Keratinocyte (primary cell): ENCODE data around the gene ITIH4.

Experiments used
- EZH2 ChIP-seq: IDR thresholded peaks from one replicate; pipeline ENCODE4 v1.6.1; 2012; ENCODE audit warnings: inconsistent platforms, mild to moderate bottlenecking, low read length, moderate library complexity
- TF ChIP-seq, protein P1 (sequence below), 3 experiments: IDR thresholded peaks in 1 of 3; conservative IDR thresholded peaks in 1 of 3; optimal IDR thresholded peaks in 1 of 3; 2 replicates in 2 of 3; 3 replicates in 1 of 3; pipeline versions ENCODE3 to v1.5.1; 2011; ENCODE audit warnings: low read length in 3 of 3, mild to moderate bottlenecking in 3 of 3, moderate library complexity in 2 of 3, control low read depth in 1 of 3, inconsistent platforms in 1 of 3; ENCODE audit not compliant: insufficient read depth in 2 of 3; ENCODE audit errors: extremely low read depth in 1 of 3

DNA sequence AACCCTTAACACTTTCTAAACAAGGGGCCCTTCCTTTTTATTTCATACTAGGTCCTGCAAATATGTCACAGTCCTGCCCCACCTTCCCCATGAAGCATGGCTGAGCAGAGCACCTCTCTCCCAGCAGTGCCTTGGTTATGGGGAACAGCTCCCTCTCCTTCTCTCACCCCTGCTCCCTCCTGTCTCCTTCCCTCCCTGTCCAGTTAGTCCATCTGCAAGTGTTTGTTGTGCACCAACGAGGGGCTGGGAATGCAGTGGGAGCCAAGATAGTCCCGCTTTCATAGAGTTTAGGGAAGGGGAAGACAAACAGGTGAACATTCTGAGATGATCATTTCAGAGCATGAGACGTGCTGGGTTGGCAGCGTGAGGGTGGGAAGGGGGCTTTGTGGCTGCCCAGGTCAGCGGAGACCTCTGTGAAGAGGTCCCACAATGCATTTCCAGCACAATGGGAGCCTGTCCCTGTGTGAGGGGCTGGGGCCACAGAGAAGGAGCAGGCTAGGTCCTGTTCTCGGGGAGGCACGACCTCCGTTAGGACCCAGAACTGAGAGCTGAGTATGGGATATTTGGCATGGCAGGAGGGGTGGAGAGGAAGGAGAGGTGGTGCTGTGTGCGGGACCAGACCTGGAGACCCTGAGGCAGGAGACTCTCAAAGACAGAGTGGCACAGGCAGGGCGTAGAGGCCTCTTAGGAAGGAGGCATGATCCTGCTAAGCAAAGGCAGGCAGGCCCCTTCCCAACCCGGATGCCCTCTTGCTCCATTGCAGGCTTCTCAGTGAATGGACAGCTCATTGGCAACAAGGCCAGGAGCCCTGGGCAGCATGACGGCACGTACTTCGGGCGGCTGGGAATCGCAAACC, 41.4 kb downstream of the ITIH4 start:
- TF ChIP-seq, protein P1, sequence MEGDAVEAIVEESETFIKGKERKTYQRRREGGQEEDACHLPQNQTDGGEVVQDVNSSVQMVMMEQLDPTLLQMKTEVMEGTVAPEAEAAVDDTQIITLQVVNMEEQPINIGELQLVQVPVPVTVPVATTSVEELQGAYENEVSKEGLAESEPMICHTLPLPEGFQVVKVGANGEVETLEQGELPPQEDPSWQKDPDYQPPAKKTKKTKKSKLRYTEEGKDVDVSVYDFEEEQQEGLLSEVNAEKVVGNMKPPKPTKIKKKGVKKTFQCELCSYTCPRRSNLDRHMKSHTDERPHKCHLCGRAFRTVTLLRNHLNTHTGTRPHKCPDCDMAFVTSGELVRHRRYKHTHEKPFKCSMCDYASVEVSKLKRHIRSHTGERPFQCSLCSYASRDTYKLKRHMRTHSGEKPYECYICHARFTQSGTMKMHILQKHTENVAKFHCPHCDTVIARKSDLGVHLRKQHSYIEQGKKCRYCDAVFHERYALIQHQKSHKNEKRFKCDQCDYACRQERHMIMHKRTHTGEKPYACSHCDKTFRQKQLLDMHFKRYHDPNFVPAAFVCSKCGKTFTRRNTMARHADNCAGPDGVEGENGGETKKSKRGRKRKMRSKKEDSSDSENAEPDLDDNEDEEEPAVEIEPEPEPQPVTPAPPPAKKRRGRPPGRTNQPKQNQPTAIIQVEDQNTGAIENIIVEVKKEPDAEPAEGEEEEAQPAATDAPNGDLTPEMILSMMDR (optimal IDR thresholded peaks at IDR 0.05 in 1 of 3, IDR thresholded peaks at IDR 0.05 in 1 of 3, conservative IDR thresholded peaks at IDR 0.05 in 1 of 3; ENCODE audit: extremely low read depth in 1 of 3, insufficient read depth in 2 of 3, low read length in 3 of 3) = no peak
- no peak for TF ChIP-seq EZH2
